Stimulated activated CD8-positive, alpha-beta memory T cell treated with anti-CD3 and anti-CD28 coated beads, Interleukin-4, amount 100 ng/mL, for 1 hour (primary cell): ENCODE results near the gene PHC2.

Source experiments
- DNase-seq, 2 donors: peaks; one replicate each; pipeline ENCODE4 v3.0.0-alpha.2; 2020; ENCODE audit warnings: low read depth in 2 of 2, low spot score in 1 of 2

Gene PHC2

DNA sequence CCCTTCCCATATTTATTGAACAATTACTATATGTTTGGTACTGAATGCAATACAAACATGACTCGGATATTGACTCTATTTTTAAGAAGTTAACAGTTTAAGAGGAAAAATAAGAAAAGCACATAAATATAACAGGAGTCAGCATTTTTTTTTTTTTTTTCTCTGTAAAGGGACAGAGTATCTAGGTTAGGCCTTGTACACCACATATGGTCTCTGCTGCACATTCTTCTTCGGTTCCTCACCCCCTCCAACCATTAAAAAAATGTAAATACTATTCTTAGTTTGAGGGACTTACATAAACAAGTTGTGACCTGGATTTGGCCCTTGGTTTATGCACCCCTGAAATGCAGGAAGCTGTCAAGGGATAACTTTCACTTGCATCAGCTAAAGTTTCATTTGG is 40.4 kb downstream of the PHC2 start:
- DNase-seq, result no peak

DNA sequence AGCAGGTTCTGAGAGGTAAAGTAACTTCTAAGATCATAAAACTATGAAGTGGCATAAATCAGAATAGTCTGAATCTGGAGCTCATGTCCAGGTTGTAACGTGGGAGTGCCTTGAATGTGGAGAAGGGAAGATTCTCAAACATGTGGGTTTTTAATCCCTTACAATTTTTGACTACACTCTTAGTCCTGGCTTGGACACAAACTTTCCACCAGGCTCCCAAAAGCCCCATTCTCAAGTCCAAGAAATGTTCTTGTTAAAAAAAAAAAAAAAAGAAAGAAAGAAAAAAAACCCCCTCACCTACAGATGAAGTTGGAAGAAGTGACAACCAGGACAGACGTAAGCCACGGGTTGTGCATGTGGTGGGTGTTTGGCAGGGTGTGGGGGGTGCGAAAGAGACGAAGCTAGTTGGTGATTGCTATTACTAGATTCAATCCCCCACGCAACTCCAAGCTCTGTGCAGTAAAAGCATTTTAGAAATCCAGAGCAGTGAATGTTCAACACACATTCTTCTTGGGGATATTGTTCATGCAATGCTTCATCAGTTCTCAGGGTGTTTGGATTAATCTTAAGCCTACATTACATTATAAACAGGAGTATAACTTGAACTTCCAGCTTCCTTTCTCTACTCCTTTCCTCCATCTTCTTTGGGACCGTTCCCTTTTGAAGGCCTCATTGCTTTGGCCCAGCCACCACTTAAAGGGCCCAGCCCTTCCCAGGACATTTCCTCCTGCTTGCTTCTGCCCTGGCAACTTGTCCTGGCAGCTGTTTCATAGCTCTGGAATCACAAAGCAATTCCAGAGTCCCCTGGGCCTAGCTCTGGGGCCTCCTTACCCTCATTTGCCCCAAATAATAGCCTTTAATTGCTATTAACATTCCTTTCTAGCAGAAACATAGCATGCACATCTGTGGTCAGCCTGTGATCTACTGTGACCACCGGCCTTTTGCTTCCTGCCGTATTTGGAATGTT is 41.8 kb downstream of the PHC2 start:
- no peak for DNase-seq

DNA sequence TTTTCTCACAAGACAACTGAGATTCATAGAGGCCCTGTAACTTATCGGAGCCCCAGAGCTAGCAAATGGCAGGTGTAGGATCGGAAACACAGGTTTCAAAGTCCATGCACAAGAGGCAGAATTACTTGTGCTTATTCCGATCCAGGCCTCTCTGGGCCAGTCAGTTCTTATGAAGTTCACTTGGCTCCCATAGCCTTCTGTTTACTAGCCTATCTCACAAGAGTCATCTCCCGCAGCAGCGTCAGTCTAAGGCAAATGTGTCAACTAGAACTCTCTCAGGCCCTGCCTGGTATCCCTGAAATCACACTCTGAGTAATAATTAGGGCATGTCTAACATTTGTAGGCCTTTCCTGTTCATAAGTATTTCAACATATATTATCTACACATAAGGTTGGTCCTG is 43.3 kb downstream of the PHC2 start:
- no peak for DNase-seq

DNA sequence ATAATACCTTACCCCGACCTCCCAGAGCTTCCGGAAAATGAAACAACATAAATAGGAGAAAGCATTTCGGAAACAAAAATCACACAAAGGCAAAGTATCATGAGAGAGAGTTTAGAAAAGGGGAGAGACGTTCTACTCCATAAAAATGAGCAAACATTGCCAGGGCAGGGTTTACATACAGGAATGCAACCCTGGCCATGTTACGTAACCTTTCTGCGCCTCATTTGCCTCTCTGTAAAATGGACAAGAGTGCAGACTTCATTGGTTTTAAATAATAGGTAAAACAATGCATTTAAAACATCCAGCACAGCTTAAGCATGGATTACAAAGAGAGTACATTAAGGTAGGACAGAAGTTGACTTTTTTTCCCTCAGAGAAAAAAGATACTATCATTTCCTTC is 45.6 kb downstream of the PHC2 start:
- DNase-seq, result no peak

DNA sequence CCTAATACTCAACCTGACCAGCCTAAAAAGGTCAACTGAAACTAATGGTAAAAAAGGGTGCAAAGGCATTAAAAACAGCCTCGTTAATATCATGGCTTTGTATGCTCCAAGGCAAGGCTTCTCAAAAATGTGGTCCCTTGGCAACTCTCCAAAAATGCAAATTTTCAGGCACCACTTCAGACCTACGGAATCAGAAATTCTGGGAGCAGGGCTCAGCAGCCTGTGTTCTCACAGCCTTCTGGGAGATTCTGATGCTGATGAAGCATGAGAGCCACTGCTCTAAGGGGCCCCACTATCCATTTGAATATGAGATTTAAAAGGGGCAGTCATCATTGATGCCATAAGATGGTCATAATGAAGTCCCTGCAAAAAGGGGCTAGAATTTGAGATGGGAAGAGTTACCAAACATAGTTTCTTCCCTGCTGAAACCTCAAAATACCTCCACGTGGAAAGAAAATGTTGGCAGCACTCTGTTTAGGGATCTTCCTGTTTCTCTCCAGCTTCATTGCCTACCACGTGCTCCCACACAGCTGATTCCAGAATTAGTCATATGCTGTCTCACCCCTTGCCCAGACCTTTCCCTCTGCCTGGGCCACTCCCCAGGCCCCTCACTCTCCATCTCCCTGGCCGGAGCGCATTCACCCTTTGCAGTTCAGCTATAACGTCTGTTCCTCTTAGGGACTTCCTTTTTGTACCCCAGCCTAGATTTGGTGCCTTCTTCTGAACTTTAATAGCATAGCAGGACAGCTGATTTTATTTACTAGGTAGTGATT is 46.7 kb downstream of the PHC2 start:
- no peak for DNase-seq

DNA sequence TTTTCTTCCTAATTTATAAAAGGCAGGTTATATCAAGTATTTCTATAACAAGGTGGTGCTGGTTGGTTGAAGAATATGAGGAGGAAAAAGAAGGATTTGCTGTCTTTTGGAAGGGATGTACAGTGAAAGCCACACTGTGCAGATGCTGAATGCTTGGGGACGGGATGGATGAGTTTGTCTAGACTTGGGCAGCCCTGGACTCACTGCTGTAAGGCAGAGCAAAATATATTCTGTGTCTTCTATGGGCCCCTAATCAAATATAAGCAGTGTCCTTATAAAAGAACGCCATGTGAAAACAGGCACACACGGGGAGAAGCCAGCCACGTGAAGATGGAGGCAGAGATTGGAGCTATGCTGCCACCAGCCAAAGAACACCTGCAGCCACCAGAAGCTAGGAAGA is 47.4 kb downstream of the PHC2 start:
- DNase-seq, result no peak

DNA sequence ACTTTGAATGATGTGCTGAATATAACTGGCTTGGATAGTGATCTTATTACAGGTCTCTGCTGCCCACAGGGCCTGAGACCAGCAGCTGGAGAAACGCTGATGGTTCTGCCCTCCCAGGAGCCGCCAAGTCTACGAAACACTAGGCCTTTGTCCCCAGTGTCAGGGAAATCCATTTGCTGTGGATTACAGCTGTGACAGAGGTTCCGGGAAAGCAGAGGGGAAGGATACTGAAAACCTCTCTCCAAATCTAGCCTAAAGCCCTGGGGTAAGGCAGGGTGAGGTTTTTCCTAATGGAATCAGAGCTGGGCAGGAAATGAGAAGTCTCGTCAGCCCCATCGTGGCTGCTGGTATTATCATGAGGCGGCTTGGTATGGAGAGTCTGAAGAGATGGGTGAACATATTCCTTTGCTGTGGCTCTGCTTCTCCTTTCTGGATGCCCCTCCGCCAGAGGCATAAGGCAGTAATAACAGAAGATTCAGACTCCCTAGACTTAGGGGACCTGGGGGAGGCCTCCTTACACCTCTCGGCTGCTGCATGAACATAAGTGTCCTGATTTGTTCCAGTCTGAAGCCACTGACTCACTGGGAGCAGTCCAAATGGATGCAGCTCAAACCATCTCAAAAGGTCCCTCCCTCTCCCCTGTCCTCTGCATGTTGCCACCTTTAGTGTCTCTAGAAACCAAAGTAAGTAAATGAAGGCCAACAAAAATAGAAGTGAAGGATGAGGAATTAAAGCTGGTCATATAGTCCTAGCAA is 48.1 kb downstream of the PHC2 start:
- DNase-seq, result no peak

DNA sequence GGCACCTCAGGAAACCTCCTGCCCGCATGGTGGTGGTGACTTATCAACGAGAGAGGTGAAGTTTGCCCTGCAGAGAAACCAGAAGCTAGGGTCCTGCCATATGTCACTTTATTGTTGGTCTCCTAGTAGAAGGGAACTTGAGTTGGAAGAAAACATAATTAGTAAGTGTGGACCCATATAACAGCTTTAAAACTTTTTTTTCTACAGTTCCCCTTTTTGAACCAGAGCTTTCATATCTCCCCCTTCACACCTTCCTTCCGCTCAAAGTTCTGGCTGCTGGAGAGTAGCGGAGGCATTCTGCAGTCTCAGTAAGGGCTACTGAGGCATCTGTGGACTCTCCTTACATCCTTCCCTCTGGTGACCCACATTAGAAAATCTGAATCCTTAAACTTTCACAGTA is 48.9 kb downstream of the PHC2 start:
- no peak for DNase-seq

DNA sequence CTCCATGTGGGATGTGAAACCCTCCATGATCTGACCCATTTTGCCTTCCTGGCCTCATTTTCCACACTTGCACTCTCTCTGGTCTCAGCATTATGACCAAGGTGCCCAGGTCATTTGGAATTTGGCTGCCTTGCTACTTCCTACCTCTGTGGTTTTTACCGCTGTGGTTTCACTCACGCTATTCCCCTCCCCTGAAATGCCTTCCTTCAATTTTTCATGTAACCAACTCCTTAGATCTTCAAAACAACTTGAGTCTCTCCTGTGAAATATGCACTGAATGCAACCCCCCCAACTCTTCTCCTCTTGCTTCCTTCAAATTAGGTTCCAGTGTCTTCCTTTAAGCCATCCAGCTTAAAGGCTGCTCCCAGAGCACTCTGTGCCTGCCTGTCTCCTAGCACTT is 50.1 kb downstream of the PHC2 start:
- DNase-seq, result no peak

DNA sequence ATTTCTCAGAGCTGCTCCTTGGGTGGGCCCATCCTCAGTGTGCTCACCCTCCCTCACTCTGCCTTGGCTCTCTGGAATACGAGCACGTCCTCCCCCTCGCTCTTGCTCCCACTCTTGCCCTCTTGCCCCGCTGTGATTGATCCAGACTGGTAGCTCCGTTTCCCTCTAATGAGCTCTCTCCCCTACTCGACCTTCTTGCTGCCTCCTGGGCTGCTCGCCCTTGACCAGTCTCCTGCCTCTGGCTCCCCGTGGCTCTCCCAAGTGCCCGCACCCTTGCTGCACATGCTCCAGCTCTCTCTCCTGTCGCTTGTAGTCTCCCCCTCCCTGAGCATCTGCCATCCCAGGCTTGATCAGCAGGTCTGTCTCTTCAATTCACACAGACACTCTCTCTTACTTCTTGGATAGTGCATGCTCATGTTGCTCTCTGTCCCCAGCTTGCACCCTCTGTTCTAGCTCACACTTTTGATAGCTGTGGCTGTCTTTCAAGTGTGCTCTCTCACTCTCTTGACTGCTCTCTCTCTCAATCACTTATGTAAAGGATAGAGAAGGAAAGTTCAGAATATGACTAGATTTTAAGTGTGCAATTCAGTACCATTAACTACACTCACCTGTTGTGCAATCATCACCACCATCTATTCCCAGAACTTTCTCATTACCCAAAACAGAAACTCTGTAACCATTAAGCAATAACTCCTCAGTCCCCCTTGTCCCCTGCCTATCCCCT is 51.1 kb downstream of the PHC2 start:
- DNase-seq, result no peak

DNA sequence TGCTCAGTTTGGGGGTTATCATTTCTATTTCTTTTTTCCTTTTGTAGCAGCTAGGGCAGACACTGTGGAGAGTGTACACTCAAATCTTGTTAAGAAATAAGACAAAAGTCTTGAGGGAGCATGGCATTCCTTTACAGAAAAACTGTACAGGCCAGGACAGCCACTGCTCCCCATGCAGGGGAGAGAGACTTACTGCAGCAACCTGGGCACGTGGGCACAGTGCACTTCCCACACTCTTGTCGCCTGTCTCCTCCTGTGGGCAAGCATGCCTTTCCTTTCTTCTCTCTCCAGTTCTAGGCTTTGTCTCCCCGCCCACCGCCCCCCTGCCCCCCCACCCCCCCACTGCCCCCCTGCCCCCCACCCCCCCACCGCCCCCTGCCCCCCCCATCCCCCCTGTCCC is 51.9 kb downstream of the PHC2 start:
- no peak for DNase-seq

DNA sequence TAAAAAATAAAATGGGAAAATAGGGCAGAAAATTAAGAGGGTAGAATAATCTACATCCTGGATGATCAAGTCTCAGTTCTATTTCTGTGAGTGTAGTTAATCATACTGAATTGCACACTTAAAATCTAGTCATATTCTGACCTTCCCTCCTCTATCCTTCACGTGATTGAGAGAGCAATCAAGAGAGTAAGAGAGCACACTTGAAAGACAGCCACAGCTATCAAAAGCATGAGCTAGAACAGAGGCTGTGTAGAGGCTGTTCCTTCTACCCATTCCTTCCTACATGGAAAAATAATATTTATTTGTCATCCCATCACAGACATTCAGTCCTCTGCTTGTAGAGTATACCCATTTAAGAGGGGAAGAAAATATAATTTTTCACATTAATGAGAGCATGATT is 52.4 kb downstream of the PHC2 start:
- DNase-seq, result no peak

DNA sequence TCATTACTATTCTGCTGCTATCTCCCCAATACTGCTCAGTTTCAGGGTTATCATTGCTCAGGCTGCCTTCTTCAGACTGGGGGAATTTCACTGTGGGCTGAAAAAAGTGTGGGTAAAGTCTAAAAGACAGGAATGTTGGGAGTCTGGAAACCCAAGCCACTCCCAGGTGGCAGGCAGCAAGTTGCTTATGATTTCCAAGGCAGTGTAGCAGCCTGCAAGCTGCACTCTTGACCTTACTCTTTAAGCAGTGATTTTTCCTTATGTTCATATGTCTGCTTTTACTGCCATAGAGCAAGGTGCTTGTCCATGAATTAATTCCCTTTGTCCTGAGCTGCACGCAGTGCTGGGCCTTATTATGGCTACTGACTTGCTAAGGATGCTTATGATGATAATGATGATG is 53.1 kb downstream of the PHC2 start:
- DNase-seq, result no peak

DNA sequence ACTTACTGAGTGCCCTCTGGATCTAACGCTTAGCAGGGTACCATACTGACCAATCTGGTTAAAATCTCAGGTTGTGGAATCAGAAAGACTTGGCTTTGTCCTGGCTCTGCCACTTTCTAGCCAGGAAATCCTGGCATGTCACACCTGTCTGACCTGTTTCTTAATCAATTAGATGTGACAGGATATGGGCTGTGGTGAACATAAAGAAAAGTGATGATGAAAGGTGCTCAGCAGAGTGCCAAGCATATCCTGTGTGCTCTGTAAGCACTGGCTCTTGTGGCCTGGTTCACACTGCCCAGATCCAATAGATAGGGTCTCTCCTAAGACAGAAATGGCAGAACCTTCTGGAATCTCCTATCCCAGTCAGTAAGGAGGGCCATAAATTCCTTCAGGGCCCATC is 53.9 kb downstream of the PHC2 start:
- DNase-seq, result no peak

DNA sequence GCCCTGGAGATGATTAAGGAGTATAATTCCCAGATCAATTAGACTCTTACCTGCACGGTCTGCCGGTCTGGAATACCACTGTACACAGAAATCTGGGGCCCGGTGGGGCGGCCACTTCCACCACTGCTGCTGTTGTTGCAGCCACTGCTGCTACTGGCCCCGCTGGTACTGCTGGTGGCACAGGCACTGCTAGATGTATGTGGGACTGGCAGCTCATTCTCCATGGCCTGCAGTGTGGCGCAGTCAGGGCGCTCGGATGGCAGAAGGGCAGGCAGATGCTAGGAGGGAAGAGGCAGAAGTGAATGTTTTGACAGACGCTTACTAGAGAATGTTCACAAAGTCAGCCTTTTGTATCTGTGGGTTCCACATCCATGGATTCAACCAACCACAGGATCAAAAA is 55.6 kb downstream of the PHC2 start:
- DNase-seq, result no peak

DNA sequence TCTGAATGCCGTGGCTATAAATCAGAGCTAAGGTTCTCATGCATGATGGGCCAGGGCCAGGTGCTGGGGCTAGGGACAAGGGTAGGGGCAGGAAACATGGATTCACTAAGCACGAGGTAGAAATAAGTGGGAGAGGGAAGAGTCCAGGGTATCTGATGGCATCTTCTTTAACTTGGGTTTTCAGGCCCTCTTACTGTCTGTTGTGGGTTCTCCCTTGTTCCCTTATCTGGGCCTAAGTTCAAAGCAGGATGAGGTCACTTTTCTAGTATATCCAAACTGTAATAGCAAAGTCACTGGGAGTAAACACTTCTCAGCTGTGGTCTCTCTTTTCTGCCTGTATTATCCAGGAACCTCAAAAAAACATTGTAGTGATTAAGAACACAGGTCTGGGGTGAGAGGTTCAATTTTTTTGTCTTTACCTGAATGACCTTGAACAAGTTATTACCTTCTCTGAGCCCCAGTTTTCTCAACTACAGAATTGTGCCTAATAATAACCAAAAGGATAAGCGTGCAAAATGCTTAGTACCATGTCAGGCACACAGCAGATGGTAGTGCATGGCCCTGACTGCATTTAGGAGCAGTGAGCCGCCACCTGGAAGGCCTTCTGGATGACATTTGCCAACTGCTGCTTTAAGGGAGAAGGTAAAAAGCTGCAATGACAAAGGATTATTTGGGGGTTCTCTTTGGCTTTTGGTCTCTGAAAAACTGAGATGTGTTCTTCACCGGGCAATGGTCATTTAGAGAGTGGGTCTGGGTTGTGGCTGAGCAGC is 56.4 kb downstream of the PHC2 start:
- no peak for DNase-seq

DNA sequence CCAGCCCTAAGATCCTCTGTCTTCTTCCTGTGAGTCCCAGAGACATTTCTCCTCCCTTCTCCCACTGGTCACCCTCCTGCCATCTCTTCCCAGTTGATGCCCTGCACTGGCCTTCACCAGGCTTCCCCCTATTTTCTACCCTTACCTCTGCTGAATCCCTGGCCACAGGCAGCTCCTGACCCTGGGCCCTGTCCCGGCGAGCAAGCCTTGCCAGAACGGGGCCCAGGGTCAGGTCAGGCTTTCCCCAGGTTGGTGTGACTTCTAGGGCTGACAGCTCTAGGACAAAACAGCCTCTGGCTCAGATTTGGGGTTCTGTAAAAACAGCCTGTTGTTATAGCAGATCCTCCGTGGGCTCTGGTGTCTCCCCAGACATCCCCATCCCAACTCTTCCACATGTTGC is 57.3 kb downstream of the PHC2 start:
- DNase-seq, result no peak

DNA sequence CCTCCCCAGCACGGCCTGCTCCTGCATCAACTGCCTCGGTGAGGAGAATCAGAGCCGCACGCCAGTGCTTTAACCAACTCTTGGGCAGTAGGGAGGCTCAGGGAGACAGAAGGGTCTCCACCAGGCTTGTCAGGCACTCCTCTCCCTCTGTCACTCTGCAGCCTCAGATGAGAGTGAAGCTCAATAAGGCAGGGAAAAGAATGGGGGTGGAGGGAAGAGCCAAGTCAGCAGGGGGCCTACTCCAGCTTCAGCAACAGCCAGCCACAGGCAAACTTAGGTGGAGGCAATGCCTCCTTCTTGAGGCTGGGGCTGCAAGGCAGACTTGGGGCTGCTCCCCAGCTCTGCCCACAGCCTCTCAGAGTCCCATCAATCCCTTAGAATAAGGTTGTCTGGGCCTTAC is 58.2 kb downstream of the PHC2 start:
- no peak for DNase-seq

DNA sequence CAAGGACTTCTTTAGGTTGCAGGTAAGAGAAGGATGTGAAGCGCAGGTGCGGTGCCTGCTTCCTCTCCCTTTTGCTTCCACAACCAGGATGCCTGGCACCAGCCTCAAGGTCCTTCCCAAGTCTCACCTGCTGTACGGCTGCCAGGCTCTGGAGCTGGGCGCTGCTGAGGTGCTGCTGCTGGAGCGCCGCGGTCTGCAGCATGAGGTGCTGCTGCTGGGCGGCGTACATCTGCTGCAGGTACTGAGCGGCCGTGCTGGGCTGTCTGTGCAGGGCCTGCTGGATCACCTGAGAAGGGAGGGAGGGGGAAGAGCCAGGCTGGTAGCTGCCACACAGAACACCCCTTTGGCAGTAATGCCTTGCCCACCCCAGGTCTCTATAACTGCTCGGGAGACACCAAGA is 58.7 kb downstream of the PHC2 start:
- DNase-seq, result no peak

DNA sequence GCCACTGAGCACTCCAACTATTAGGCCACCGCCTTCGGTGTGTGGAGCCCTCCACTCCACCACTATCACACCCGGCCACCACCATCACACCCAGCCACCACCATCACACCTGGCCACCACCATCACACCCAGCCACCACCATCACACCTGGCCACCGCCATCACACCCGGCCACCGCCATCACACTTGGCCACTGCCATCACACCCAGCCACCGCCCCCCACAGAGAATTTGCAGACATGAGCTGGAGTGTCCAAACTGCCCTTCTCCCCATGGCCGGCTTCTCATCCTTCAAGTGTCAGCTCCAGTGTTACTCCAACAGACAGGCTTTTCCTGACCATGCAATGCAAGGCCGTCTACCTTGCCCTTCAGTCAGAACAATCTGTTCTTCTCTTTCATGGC is 59.6 kb downstream of the PHC2 start:
- no peak for DNase-seq
